ENCODE measurements around the gene GGA2.

Gene GGA2

DNA sequence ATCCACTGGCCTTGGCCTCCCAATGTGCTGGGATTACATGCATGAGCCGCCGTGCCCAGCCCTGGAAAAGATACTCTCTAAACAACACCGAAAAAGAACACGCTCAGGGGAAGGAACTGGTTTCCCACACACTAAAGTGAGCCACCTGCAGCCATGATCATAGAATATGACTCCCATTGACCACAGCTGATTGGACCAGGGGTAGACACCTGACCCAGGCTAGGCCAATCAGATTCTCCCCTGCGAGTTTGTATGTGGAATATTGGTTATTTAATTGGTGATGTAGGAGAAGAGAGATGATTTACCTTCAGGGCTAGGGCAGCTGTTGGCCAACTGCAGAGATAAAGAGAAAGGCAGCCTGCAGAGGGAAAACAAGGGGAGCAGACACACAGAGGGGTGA, 9.0 kb upstream of the GGA2 start:
- Histone ChIP-seq H3K4me3 (ENCODE audit: insufficient read depth in 1 of 2, low read depth in 1 of 2, low read length in 2 of 2) (no peak overlapping the region), H2AFZ (ENCODE audit: low read depth, low read length) (no peak overlapping the region), H3K14ac (ENCODE audit: low read length in 2 of 2) (no peak overlapping the region), H3K9ac (ENCODE audit: low read length) (no peak overlapping the region), H3K9me3 (ENCODE audit: control insufficient read depth, low read length) (no peaks in the 10 kb centered on the region), H2BK15ac (ENCODE audit: low read depth, poor library complexity, severe bottlenecking) (no peak overlapping the region), H3K4ac (ENCODE audit: low read depth in 1 of 2, low read length in 2 of 2) (no peak overlapping the region), H2BK5ac (ENCODE audit: low read depth, low read length, poor library complexity, severe bottlenecking) (no peak overlapping the region), H3K4me2 (ENCODE audit: low read length, poor library complexity, severe bottlenecking) (no peak overlapping the region), H2AK5ac (ENCODE audit: low read length, severe bottlenecking) (no peak overlapping the region), H3K18ac (ENCODE audit: low read depth in 1 of 2, low read length in 2 of 2) (no peak overlapping the region), H3K36me3 (ENCODE audit: control insufficient read depth in 1 of 2, insufficient read depth in 2 of 2, low read depth in 1 of 2, low read length in 2 of 2) (peaks cover 25 to 55% of the 10 kb centered on the region in 2 experiments), H4K8ac (ENCODE audit: low read length) (no peak overlapping the region), H3K4me1 (ENCODE audit: control insufficient read depth, insufficient read depth, low read depth, low read length) (peaks cover 1% of the 10 kb centered on the region), H3K23ac (ENCODE audit: low read length in 2 of 2) (no peak overlapping the region), H3K27ac (ENCODE audit: low read length, poor library complexity, severe bottlenecking) (no peak overlapping the region), H3K79me1 (replicated peaks; ENCODE audit: low read length, poor library complexity, severe bottlenecking) (peaks cover 1% of the 10 kb centered on the region), H2BK12ac (ENCODE audit: low read length in 2 of 2) (no peak overlapping the region), H4K91ac (ENCODE audit: low read length) (no peak overlapping the region), H2BK120ac (ENCODE audit: low read depth, low read length) (no peak overlapping the region), H3K27me3 (ENCODE audit: control insufficient read depth in 1 of 2, insufficient read depth in 1 of 2, low read length in 2 of 2) (no peaks in the 10 kb centered on the region)
- no peak for DNase-seq
- WGBS: 100% methylated on average over 5 of the region's 5 CpGs

DNA sequence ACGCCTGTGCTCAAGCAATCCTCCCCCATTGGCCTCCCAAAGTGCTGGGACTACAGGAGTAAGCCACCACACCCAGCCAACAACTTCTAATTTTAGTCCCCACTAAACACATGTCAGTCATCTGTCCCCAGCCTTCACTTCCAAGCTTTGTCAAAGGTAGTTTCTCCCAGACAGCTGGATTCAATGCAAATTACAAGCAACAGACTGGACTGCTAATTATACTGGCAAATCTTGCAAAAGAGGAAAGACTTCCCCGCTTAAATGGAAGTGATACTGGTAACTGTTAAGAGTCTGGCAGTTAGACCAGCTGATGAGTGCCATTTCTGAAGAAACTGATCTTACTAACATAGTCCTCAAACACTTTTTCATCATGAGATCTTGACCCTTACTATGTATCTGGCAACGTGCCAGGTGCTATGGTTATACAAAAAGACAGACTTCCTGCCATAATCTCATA, 8.2 kb upstream of the GGA2 start:
- no peak overlapping the region for H3K4me3 ChIP-seq (ENCODE audit: insufficient read depth in 1 of 2, low read depth in 1 of 2, low read length in 2 of 2)
- H2BK15ac ChIP-seq (ENCODE audit: low read depth, poor library complexity, severe bottlenecking): no peak overlapping the region
- no peak for DNase-seq
- no peak overlapping the region for H2BK12ac ChIP-seq (ENCODE audit: low read length in 2 of 2)
- H3K4me2 ChIP-seq (ENCODE audit: low read length, poor library complexity, severe bottlenecking): no peak overlapping the region
- no peak overlapping the region for H2BK5ac ChIP-seq (ENCODE audit: low read depth, low read length, poor library complexity, severe bottlenecking)
- H2BK120ac ChIP-seq (ENCODE audit: low read depth, low read length): no peak overlapping the region
- H4K8ac ChIP-seq (ENCODE audit: low read length): no peak overlapping the region
- no peaks in the 10 kb centered on the region for H3K9me3 ChIP-seq (ENCODE audit: control insufficient read depth, low read length)
- peaks cover 1% of the 10 kb centered on the region for H3K4me1 ChIP-seq (ENCODE audit: control insufficient read depth, insufficient read depth, low read depth, low read length)
- peaks cover 18 to 47% of the 10 kb centered on the region in 2 experiments for H3K36me3 ChIP-seq (ENCODE audit: control insufficient read depth in 1 of 2, insufficient read depth in 2 of 2, low read depth in 1 of 2, low read length in 2 of 2)
- no peaks in the 10 kb centered on the region for H3K27me3 ChIP-seq (ENCODE audit: control insufficient read depth in 1 of 2, insufficient read depth in 1 of 2, low read length in 2 of 2)
- 94% methylated on average over 2 of the region's 3 CpGs for WGBS
- H3K23ac ChIP-seq (ENCODE audit: low read length in 2 of 2): no peak overlapping the region
- no peak overlapping the region for H4K91ac ChIP-seq (ENCODE audit: low read length)
- H3K27ac ChIP-seq (ENCODE audit: low read length, poor library complexity, severe bottlenecking): no peak overlapping the region
- H2AK5ac ChIP-seq (ENCODE audit: low read length, severe bottlenecking): no peak overlapping the region
- peaks cover 1% of the 10 kb centered on the region for H3K79me1 ChIP-seq (replicated peaks; ENCODE audit: low read length, poor library complexity, severe bottlenecking)
- no peak overlapping the region for H3K4ac ChIP-seq (ENCODE audit: low read depth in 1 of 2, low read length in 2 of 2)
- no peak overlapping the region for H3K18ac ChIP-seq (ENCODE audit: low read depth in 1 of 2, low read length in 2 of 2)
- no peak overlapping the region for H2AFZ ChIP-seq (ENCODE audit: low read depth, low read length)
- no peak overlapping the region for H3K14ac ChIP-seq (ENCODE audit: low read length in 2 of 2)
- no peak overlapping the region for H3K9ac ChIP-seq (ENCODE audit: low read length)

DNA sequence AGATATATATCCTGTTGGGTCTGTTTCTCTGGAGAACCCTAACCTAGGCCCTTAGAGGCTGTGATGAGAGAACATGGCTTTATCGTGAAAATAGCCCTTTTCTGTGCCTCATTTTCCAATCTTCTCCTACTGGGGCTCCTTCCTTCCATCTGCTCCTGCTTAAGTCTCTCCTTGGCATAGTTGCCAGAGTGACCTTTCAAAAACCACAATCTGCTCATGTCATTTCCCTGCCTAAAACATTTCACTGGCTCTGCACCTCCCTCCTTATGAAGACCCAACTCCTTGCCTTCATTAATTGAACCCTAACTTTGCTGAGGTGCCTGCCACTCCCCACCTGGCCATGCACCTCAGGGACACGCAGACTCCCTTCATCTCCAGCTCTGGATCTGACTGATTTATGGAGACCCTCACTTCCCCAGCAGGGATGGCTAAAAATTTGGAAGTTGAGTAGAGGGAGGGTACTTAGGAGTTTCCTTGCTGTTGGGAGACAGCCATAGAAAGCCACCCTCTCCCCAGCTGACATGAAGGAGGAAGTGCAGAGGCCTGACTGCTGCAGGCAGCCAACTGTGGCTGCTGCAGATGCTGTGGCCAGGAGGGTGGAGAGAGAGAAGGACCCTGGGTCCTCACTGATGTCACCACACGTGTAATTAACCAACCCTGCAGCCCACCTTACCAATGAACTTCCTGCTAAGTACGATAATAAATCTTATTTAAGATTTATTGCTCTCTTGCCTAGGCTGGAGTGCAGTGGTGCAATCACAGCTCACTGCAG, 6.3 kb upstream of the GGA2 start:
- H3K4me2 ChIP-seq (ENCODE audit: low read length, poor library complexity, severe bottlenecking): no peak overlapping the region
- 95% methylated on average over 2 of the region's 4 CpGs for WGBS
- no peaks in the 10 kb centered on the region for H3K27me3 ChIP-seq (ENCODE audit: control insufficient read depth in 1 of 2, insufficient read depth in 1 of 2, low read length in 2 of 2)
- H3K23ac ChIP-seq (ENCODE audit: low read length in 2 of 2): no peak overlapping the region
- H2BK15ac ChIP-seq (ENCODE audit: low read depth, poor library complexity, severe bottlenecking): no peak overlapping the region
- H3K14ac ChIP-seq (ENCODE audit: low read length in 2 of 2): no peak overlapping the region
- no peak overlapping the region for H4K91ac ChIP-seq (ENCODE audit: low read length)
- H2AFZ ChIP-seq (ENCODE audit: low read depth, low read length): no peak overlapping the region
- no peaks in the 10 kb centered on the region for H3K9me3 ChIP-seq (ENCODE audit: control insufficient read depth, low read length)
- no peak overlapping the region for H3K9ac ChIP-seq (ENCODE audit: low read length)
- peaks cover 1% of the 10 kb centered on the region for H3K79me1 ChIP-seq (replicated peaks; ENCODE audit: low read length, poor library complexity, severe bottlenecking)
- no peak overlapping the region for H3K18ac ChIP-seq (ENCODE audit: low read depth in 1 of 2, low read length in 2 of 2)
- H3K4me3 ChIP-seq (ENCODE audit: insufficient read depth in 1 of 2, low read depth in 1 of 2, low read length in 2 of 2): no peak overlapping the region
- H2BK120ac ChIP-seq (ENCODE audit: low read depth, low read length): no peak overlapping the region
- no peak overlapping the region for H2BK5ac ChIP-seq (ENCODE audit: low read depth, low read length, poor library complexity, severe bottlenecking)
- no peak overlapping the region for H2AK5ac ChIP-seq (ENCODE audit: low read length, severe bottlenecking)
- DNase-seq: no peak
- no peak overlapping the region for H4K8ac ChIP-seq (ENCODE audit: low read length)
- no peak overlapping the region for H3K4ac ChIP-seq (ENCODE audit: low read depth in 1 of 2, low read length in 2 of 2)
- peaks cover 10 to 28% of the 10 kb centered on the region in 2 experiments for H3K36me3 ChIP-seq (ENCODE audit: control insufficient read depth in 1 of 2, insufficient read depth in 2 of 2, low read depth in 1 of 2, low read length in 2 of 2)
- H3K27ac ChIP-seq (ENCODE audit: low read length, poor library complexity, severe bottlenecking): no peak overlapping the region
- H3K4me1 ChIP-seq (ENCODE audit: control insufficient read depth, insufficient read depth, low read depth, low read length): peaks cover 1% of the 10 kb centered on the region
- no peak overlapping the region for H2BK12ac ChIP-seq (ENCODE audit: low read length in 2 of 2)

- no peak overlapping the region for H4K8ac ChIP-seq (ENCODE audit: low read length)
- H3K27ac ChIP-seq (ENCODE audit: low read length, poor library complexity, severe bottlenecking): no peak overlapping the region
- H3K4me1 ChIP-seq (ENCODE audit: control insufficient read depth, insufficient read depth, low read depth, low read length): peaks cover 3% of the 10 kb centered on the region
- WGBS: 100% methylated on average over 5 of the region's 5 CpGs
- H3K18ac ChIP-seq (ENCODE audit: low read depth in 1 of 2, low read length in 2 of 2): no peak overlapping the region
- H3K4ac ChIP-seq (ENCODE audit: low read depth in 1 of 2, low read length in 2 of 2): no peak overlapping the region
- no peak overlapping the region for H3K14ac ChIP-seq (ENCODE audit: low read length in 2 of 2)
- H2BK5ac ChIP-seq (ENCODE audit: low read depth, low read length, poor library complexity, severe bottlenecking): no peak overlapping the region
- no peaks in the 10 kb centered on the region for H3K9me3 ChIP-seq (ENCODE audit: control insufficient read depth, low read length)
- H2BK12ac ChIP-seq (ENCODE audit: low read length in 2 of 2): no peak overlapping the region
- H2AK5ac ChIP-seq (ENCODE audit: low read length, severe bottlenecking): no peak overlapping the region
- peaks cover 1% of the 10 kb centered on the region for H3K79me1 ChIP-seq (replicated peaks; ENCODE audit: low read length, poor library complexity, severe bottlenecking)
- no peak overlapping the region for H3K9ac ChIP-seq (ENCODE audit: low read length)
- H4K91ac ChIP-seq (ENCODE audit: low read length): no peak overlapping the region
- no peaks in the 10 kb centered on the region for H3K27me3 ChIP-seq (ENCODE audit: control insufficient read depth in 1 of 2, insufficient read depth in 1 of 2, low read length in 2 of 2)
- H3K36me3 ChIP-seq (ENCODE audit: control insufficient read depth in 1 of 2, insufficient read depth in 2 of 2, low read depth in 1 of 2, low read length in 2 of 2): peaks cover 10 to 27% of the 10 kb centered on the region in 2 experiments
- no peak overlapping the region for H2AFZ ChIP-seq (ENCODE audit: low read depth, low read length)
- H3K4me2 ChIP-seq (ENCODE audit: low read length, poor library complexity, severe bottlenecking): no peak overlapping the region
- no peak overlapping the region for H3K23ac ChIP-seq (ENCODE audit: low read length in 2 of 2)
- H3K4me3 ChIP-seq (ENCODE audit: insufficient read depth in 1 of 2, low read depth in 1 of 2, low read length in 2 of 2): no peak overlapping the region
- no peak overlapping the region for H2BK15ac ChIP-seq (ENCODE audit: low read depth, poor library complexity, severe bottlenecking)
- H2BK120ac ChIP-seq (ENCODE audit: low read depth, low read length): no peak overlapping the region
- DNase-seq: no peak
Observed at GRCh38 chr16:23515881-23516280, 5.6 kb upstream of the GGA2 start.
